ENCODE data around the gene ADGRL3.

- TF ChIP-seq CTCF (conservative IDR thresholded peaks at IDR 0.05; ENCODE audit: low read length) = no peak
- no peak for TF ChIP-seq EZH2phosphoT487 (IDR thresholded peaks at IDR 0.05; ENCODE audit: borderline replicate concordance, low read depth, low read length)
Observed at GRCh38 chr4:61320154-61320553, 120.0 kb downstream of the ADGRL3 start.

Measured in OCI-LY7 (cell line).